ENCODE results near the gene UBXN2A. TPM values are rescaled to one million over a fixed set of nuclear protein-coding genes. Genes with fewer than 3 reads are reported as not detected.
"Not testable (repeated sequence)": the region's sequence is repeated elsewhere in the genome, so short reads cannot be mapped to it uniquely, and the experiment has no call there.

Gene UBXN2A
- total RNA-seq, 1 donor from 2014 or later, result 10.5 TPM

GRCh38 chr2:24040511-24040910 is 100.2 kb downstream of the UBXN2A start:
- no peak overlapping the region for H3K4me3 ChIP-seq (ENCODE audit: low read depth, low read length)
- no peaks in the 10 kb centered on the region for H3K27me3 ChIP-seq (ENCODE audit: control insufficient read depth, insufficient read depth, low read length)
- no peak for DNase-seq (ENCODE audit: low read depth)
- peaks cover 4% of the 10 kb centered on the region for H3K36me3 ChIP-seq (ENCODE audit: control insufficient read depth, insufficient read depth, low read length)
- no peak for FAIRE-seq
- TF ChIP-seq CTCF (IDR thresholded peaks at IDR 0.05; ENCODE audit: insufficient read depth, low read length, severe bottlenecking), result no peak

DNA sequence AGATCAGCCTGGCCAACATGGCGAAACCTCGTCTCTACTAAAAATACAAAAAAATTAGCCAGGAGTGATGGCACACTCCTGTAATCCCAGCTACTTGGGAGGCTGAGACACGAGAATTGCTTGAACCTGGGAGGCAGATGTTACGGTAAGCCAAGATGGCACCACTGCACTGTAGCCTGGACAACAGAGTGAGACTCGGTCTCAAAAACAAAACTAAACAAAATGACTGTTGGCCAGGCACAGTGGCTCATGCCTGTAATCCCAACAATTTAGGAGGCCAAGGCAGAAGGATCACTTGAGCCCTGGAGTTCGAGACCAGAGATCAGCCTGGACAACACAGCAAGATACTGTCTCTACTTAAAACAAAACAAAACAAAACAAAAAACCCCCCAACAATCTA is 102.9 kb downstream of the UBXN2A start:
- not testable (repeated sequence) for H3K36me3 ChIP-seq (ENCODE audit: control insufficient read depth, insufficient read depth, low read length); DNase-seq (ENCODE audit: low read depth); H3K27me3 ChIP-seq (ENCODE audit: control insufficient read depth, insufficient read depth, low read length); FAIRE-seq; H3K4me3 ChIP-seq (ENCODE audit: low read depth, low read length)

DNA sequence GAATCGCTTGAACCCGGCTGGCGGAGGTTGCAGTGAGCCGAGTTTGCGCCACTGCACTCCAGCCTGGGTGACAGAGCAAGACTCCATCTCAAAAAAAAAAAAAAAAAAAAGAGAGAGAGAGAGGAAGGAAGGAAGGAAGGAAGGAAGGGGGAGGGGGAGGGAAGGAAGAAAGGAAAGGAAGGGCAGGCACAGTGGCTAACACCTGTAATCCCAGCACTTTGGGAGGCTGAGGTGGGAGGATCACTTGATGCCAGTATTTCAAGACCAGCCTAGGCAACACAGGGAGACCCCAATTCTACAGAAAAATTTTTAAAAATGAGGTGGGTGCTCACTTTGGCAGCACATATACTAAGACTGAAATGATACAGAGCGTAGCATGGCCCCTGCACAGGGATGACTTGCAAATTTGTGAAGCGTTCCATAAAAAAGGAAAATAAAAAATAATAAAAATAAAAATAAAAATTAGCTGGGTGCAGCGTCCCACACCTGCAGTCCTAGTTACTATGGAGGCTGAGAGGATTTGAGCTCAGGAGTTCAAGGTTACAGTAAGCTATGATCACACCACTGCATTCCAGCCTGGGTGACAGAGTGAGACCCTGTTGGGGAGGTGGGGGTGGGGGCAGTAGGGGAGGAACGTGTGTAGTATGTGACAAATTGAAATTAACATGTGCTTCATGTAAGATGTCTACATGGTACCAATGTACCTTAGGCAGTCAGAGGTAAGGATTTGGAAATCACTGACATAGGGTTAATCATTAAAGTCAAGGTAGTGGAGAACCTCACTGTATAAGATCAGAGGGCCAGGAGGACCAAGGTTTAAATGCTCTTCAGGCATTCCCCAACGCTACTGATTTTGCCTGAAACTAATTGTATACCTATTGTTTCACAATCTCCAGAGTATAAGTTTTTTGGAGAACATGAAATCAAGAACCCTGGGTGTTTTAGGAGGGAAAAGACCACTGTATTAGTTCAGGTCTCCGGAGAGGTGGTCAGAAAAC is 105.5 kb downstream of the UBXN2A start:
- no peak overlapping the region for H3K4me3 ChIP-seq (ENCODE audit: low read depth, low read length)

DNA sequence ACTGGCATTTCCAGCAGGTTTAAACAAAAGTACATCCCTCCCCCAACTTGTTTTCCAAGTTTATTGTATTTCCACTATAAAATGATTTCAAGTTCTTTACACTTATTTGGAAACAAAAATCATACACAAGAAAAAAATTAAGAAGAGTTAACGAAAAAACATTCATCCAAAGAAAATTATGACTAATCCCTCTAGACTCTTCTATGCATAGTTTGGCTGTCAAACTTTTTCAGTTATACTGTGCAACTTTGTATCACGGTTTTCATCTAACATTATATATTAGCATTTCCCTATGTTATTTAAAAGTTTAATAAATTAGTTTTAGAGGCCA is 106.3 kb downstream of the UBXN2A start:
- H3K36me3 ChIP-seq (ENCODE audit: control insufficient read depth, insufficient read depth, low read length), result no peaks in the 10 kb centered on the region
- DNase-seq (ENCODE audit: low read depth), result peak; percentile 14
- FAIRE-seq, result no peak
- TF ChIP-seq CTCF (IDR thresholded peaks at IDR 0.05; ENCODE audit: insufficient read depth, low read length, severe bottlenecking), result no peak
- peak overlapping the region; percentile 95 for H3K4me3 ChIP-seq (ENCODE audit: low read depth, low read length)
- H3K27me3 ChIP-seq (ENCODE audit: control insufficient read depth, insufficient read depth, low read length), result no peaks in the 10 kb centered on the region

More for the DNA sequence above, 105.5 kb downstream of the UBXN2A start:
- FAIRE-seq (no peak), DNase-seq (ENCODE audit: low read depth) (no peak)
- TF ChIP-seq CTCF (IDR thresholded peaks at IDR 0.05; ENCODE audit: insufficient read depth, low read length, severe bottlenecking), result no peak
- Histone ChIP-seq H3K27me3 (ENCODE audit: control insufficient read depth, insufficient read depth, low read length) (no peaks in the 10 kb centered on the region), H3K36me3 (ENCODE audit: control insufficient read depth, insufficient read depth, low read length) (no peaks in the 10 kb centered on the region)

- TF ChIP-seq CTCF (IDR thresholded peaks at IDR 0.05; ENCODE audit: insufficient read depth, low read length, severe bottlenecking), result no peak
- Histone ChIP-seq H3K4me3 (ENCODE audit: low read depth, low read length) (peak within 1 kb of the TSS; percentile 95), H3K36me3 (ENCODE audit: control insufficient read depth, insufficient read depth, low read length) (no peaks in the 10 kb centered on the region), H3K27me3 (ENCODE audit: control insufficient read depth, insufficient read depth, low read length) (no peaks in the 10 kb centered on the region)
- peak; percentile 98 for DNase-seq (ENCODE audit: low read depth)
- no peak for FAIRE-seq
Observed at GRCh38 chr2:24046930-24047702, 106.9 kb downstream of the UBXN2A start, which contains the start of gene WDCP. Gene WDCP (minus strand): TSS chr2:24047391. CDS start chr2:24039494, 7,897 bp downstream.

DNA sequence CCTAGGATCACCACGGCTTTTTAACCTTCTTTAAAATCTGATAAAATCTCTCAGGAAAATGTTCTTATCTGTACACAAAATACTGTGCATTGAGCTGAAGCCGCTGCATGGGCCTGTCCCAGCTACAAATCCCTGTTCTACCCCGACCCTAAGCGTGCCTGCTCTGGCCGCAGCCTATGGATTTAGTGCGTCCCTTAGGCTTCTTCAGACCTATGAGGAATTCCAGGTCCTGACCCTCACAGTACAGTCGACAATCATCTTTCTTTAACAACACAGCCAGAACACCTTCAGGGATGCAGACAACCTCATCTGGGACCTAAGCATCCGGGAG is 107.4 kb downstream of the UBXN2A start:
- FAIRE-seq (no peak), DNase-seq (ENCODE audit: low read depth) (no peak)
- Histone ChIP-seq H3K4me3 (ENCODE audit: low read depth, low read length) (no peak overlapping the region), H3K36me3 (ENCODE audit: control insufficient read depth, insufficient read depth, low read length) (no peaks in the 10 kb centered on the region), H3K27me3 (ENCODE audit: control insufficient read depth, insufficient read depth, low read length) (no peaks in the 10 kb centered on the region)
- TF ChIP-seq CTCF (IDR thresholded peaks at IDR 0.05; ENCODE audit: insufficient read depth, low read length, severe bottlenecking), result no peak

Data from bronchial epithelial cell (primary cell).